HG03469 (cell line): ENCODE results near the gene PODXL2.

Experiments
- ATAC-seq: cut with Tn5 transposase; IDR thresholded peaks from one replicate; pipeline ENCODE4 v1.9.1; 2021; ENCODE audit warnings: mild to moderate bottlenecking, moderate library complexity, moderate number of reproducible peaks; ENCODE audit not compliant: unreplicated experiment

The PODXL2 gene

DNA sequence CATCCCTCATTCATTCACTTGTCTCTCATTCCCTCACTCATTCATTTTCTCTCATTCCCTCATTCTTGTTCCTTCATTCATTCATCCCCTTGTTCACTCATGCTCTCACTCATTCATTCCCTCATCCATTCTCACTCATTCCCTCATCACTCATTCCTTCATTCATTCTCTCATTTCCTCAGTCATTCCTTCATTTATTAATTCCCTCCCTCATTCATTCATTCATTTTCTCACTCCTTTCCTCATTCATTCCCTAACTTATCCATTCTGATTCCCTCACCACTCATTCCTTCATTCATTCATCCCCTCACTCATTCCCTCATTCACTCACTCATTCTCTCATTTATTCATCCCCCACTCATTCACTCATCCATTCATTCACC is 57.5 kb downstream of the PODXL2 start:
- no peak for ATAC-seq

DNA sequence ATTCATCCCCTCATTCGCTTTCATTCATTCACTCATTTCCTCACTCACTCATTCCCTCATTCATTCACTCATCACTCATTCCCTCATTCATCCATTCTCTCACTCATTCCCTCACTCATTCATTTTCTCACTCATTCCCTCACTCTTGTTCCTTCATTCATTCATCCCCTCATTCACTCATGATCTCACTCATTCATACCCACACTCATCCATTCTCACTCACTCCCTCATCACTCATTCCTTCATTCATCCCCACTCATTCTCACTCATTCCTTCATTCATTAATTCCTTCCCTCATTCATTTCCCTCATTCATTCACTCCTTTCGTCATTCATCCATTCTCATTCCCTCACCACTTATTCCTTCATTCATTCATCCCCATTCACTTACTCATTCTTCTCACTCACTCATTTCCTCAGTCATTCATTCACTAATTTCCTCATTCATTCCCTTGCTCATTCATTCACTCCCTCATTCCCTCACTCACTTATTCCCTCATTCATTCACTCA is 58.3 kb downstream of the PODXL2 start:
- no peak for ATAC-seq

DNA sequence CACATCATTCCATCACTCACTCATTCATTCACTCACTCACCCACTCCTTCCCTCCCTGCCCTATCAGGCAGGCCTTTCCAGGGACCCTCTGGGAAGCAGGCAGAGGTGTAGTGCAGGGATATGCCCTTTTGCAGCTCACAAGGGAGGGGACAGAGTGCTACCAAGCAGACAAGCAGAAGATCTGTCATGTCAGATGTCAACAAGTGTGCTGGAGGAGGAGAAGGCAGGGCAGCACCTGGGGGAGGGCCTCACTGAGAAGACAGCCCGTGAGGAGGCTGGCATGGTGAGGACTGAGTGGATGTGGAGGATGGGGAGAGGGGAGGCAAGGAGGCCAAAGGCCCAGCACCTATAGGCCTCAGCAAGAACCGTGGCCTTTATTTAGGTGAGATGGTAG is 59.0 kb downstream of the PODXL2 start:
- no peak for ATAC-seq

DNA sequence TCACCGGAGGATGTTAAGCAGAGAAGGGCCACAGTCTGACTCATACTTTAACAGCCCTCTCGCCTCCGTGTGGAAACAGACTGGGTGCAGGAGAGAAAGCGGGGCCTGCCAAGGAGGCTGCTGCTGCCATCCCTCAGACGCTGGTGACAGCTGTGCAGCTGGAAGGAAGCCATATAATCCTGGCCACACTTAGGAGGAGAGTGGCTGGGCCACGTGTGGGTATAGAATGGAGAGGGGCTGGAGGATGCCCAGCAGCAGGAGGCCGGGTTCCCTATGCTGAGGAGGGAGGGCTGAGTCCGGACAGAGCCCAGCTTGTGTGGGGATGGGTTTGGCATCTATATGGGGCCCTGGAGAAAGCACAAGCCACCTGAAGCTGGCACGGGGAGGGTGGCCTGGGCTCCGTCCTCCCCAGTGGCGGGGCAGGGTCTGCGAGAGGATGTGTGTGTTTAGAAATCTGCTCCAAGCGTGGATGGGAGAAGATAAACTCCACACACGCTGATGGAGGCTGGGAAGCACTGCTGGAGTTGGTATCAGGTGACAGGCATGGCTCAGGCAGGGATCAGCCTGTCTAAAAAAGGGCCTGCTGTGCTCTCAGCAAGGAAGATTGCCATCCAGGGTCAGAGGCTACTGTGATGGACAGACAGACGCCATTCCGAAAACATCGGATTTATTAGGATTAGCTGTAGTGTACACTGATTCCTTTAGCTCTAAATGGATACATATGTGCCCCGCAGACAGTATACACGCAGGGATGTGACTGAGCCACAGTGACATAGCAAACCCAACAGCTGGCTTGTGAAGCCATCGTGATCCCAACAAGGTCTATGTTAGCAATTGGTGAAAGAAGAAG is 59.7 kb downstream of the PODXL2 start:
- ATAC-seq, result no peak

DNA sequence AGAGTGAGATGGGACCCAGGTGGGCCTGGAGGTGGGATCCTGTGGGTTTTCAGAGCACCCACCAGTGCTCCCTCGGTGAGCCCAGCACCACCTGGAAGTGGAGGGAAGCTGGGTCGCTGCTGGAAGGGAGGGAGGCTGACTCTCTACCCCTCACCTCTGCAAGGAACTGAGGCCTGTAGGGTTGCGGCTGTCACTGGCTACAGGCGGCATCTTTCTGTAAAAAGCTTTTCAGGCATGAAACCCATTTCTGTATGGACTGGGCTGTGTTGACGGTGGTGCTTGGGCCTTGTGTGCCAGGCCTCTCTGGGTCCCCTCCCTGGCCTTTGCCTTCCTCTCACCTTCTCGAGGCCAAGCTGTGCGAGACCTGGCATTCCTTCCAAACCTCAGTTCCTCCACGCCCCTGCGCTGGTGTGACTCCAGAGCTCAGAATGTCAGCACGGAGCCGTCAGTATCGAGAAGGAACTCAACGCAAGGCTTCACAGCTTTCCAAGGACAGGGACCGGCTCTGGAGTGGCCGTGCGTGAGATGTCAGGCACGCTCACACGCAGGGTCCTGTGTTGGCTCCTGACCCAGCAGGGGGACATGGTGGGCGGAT is 60.4 kb downstream of the PODXL2 start:
- ATAC-seq, result no peak

DNA sequence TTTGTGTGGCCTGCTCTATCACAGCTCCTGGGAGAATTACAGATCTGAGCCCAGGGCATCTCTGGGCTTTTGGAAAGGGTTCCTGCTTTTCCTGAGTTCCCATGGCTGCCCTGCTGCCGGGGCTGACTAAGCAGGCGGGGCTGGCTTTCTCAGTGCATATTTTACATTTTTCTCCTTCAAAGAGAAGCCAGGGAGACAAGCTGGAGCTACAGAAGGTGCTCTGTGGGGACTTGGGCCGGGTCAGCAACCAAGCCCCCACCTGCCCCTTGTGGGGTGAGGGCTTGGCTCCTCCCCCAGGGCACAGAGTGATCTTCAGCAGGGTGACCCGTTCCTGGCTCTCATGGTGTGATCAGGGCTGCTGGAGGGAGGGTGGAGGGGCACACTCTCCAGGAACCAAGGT is 61.1 kb downstream of the PODXL2 start:
- no peak for ATAC-seq

DNA sequence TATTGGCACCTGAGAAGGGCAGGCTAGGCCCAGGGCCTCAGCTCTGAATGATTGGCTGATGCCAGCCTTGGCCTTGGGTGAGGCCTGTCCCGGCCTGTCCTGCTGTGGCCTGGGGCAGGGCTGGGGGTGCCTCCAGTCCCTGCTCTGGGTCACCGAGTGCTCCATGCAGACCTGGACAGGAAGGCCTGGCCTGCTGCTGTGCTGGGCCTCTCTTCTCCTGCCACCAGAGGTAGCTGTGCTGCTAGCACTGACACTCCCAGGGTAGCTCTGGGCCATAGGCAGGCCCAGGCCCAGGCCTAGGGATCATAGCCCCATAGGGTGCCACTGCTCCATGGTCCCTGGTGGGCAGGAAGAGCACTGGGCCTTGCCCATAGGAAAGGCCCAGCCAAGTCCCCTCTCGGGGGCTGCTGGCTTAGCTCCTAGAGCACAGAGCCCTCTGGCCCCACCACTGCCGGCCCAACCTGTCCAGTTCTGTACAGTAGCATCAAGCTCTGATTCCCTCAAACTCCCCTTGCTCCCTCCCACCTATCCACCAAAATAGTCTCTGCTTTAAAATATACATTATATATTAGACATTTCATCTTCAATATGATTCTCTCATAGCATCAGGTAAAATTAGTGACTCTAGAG is 62.0 kb downstream of the PODXL2 start:
- no peak for ATAC-seq

DNA sequence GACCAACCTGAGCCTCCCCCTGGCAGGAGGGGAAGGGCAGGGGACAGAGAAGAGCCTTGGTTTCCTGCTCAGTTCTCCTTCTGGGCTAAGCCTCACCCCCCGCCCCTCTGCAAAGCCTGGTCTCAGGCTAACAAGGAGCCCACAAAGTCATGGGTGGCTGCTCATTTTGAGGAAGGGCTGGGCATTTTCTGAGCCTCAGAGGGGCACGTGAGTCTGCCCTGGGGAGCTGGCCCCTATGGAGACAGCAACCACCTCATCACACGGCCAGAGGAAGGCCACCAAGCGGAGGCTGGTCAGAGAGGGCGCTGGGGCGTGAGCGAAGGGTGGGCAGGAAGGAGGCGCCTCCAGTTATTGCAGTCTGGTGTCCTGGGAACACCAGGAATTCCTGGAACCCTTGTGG is 62.5 kb downstream of the PODXL2 start:
- no peak for ATAC-seq

DNA sequence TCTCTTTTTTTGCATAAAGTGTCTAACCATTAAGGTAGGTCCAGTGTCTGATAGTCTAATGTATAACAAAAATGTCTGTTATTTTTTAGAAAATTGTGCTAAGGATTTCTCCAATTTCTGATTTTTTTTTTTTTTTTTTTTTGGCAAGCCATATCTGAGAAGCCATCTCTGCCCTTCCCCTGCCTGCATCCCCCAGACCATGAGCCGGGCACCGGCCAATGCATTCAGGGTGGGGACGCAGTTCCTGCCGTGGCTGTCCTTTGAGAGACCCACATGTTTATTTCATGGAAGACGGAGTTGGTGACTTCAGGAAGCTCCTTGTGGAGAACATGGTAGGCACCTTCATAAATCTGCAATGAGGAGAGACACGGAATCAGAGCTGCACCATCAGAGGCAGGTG is 63.0 kb downstream of the PODXL2 start:
- ATAC-seq, result no peak

DNA sequence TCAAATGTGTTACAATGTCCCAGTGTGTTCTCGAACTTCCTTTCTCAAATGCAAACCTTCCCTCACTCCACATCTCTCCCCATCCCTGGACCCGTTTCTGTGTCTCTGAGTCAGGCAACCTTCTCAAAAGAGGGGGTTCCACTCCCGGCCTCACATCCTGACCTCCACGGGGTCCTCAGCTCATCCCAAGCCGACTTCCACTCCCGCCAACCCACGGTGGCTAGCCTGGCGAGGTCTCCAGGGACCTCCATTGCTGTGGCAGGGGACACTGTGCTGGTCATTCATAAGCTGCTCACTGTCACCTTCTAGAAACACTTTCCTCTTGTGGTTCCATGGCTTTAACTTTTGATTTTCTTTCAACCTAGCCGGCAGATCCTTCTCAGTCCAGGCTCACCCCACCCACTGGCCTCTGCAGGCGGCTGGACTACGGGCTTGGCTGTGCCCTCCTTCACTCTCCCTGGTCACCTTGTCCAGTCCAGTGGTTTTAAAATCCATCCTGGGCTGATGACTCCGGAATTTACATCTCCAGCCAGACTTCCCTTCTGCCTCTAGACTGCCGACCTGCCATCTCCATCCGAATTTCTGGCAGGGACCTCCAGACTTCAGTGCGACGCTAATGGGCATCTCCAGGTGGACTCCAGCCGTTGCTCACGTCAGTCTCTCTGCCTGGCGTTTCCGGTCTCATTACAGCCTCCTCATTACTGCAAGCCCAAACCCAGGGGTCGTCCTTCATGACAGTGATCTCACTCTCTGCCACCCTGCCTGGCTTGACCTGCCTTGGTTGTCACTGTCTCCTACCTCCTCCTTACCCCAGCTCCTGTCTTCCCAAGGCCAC is 63.7 kb downstream of the PODXL2 start:
- no peak for ATAC-seq

DNA sequence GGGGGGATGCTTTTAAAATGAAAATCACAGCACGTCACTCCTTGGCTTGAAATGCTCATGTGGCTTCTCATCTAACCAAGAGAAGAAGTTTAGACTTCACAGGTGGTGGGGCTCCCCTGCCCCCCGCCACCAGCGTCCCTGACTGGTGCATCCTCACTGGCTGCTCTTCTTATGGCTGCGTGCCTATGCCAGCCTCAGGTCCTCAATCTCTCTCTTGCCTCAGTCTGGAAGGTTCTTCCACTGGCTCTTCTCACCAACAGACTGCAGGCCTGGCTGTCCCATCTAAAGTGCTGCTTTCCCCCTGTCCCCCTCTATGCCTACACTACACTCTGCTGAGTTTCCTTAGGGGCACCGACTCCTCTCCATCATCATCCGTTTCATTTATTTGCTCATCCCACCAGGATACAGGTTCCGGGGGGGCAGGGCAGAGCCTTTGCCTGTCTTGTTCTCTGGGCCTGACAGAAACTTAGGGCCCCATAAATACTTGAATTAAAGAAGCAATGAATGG is 64.4 kb downstream of the PODXL2 start:
- no peak for ATAC-seq

DNA sequence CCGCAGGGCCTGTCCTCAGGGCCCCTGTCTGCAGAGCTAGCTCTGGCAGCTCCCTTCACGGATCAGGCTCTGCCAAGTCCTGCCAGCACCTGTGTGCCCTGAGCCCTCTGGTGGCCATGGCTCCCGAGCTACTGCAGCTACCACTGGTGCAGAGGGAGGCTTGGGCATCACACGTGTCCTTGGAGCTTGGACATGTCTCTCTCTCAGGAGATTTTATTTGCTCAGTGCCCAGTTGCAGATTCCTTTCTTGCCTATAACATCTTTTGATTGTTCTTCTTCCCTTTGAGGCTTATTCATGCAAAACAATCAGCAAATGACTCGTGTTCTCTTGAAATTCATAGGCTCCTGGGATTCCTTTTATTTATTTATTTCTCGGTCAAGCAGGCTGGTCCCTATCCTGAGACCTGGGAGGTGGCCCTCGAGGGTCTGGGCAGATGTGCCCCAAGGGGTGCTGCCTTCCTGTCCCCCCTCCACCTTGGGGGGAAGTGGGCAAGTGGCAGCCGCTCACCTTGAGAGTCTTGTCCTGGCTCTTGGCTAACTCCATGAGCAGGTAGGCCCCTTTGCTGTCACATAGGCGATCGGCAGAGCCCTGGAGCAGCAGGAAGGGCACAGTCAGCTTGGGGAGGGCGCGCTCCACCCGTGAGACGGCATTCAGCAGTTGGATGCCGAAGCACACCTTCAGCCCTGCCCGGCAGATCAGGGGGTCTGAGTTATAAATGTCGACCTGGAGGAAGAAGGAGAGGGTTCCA is 65.7 kb downstream of the PODXL2 start:
- no peak for ATAC-seq

DNA sequence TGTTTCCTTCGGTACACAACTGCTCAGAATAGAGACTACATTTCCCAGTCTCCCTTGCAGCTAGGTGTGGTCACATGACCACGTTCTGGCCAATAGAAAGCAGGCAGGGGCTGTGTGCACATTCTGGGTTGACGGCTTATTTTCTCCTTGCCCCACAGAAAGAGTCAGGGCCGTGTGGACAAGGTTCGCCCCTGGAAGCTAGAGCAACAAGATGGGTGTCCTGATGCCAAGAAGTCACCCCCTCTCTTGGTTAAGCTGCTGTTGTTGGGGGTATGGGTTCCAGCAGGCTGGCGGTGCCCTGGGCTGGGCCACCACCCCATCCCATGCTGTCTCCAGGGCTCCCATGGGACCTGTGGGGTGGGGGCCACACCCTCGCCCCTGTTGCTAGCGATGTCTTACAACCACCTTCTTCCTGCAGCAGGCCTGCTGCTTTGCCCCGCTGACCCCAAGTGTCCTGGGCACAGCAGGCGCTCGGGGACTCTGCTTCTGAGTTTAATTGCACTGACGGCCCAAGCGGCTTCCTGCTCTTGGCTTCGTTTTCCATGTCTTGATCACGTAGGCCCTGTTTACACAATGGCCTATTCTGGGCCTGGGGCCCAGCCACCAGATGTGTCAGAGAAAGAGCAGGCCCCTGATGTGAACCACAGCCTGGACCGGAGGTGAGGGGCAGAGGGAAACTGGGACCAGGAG is 68.7 kb downstream of the PODXL2 start:
- no peak for ATAC-seq

DNA sequence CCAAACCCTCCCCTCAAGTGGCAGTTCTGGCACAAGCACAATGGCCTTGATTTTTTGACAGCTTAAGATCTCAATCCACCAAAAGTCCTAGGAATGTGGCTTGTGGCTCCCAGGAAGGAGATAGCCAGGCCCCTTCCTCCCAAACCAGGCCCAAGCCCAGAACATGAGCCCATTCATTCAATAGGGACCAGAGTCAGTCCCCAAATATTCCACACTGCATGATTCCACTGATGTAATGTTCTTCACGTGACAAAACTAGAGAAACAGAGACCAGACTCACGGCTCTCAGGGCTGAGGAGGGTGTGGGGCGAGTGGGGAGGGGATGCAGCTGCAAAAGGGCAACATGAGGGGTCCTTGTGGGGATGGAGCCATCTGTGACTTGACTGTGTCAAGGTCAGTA is 69.3 kb downstream of the PODXL2 start:
- ATAC-seq, result no peak

DNA sequence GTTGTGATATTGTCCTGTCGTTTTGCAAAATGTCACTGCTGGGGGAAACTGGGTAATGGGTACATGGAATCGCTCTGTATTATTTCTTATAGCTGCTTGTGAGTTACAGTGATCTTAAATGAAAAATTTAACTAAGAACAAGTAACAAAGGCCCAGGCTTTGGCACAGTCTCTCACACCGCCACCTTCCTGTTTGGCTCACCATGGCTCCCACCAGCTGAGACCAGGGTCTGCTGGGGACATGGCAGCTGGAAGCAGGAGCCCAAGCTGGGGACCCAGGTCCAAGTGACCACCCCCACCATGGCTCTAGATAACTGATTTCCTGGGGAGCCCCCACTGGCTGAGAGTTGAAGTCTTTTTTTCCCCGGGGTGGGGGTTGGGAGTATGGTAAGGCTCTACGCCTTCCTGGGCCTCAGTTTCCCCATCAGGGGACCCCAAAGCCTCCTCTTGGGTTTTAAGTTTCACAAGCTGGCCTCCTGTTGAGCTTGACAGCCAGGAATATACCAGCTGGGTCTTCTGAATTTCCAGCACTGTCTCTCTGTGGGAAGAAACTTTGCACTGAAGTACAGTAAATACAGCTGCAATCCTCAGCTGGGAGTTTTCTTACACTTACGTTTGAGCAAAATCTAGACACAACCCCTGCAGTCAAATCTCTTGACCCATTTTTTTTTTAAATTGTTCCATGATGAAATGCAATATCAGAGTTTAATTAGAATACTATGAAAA is 69.9 kb downstream of the PODXL2 start:
- ATAC-seq, result no peak

DNA sequence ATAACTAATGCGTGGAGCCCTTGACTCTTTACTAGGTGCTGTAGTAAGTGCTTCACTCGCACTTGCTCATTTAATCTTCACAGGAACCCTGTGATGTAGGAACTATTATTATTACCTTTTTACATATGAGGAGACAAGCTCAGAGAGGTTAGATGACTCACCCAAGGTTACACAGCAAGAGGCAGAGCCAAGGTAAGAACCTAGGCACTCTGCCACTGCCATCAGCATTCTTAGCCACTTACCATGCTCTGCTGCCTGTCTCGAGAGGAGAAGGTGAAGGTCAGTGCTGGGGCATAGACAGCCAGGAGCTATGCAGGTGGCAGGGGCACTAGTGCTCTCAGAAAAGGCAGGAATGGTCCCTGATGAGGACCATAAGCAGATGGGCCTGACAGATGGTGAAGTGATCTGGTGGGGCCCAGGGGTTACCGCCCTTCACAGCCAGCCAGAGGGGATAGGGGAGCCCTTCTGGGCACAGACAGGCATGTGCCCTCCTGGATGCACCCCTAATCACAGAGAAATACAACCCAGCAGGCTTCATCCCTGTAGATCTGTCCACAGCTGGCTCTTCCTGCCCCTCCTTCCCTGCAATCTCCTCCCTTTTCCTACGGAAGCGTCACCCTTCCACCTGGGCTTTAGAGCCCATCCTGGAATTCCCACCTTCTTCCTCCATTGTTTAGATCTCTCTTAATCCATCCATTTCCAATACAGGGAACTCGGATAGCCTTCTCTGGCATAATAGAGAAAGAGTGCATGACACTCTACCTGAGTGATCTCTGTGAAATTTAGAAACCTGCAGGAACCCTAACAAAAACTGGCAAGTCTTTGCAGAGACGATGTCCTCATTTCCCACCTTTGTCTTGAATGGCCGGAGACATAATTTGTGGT is 70.7 kb downstream of the PODXL2 start:
- no peak for ATAC-seq

DNA sequence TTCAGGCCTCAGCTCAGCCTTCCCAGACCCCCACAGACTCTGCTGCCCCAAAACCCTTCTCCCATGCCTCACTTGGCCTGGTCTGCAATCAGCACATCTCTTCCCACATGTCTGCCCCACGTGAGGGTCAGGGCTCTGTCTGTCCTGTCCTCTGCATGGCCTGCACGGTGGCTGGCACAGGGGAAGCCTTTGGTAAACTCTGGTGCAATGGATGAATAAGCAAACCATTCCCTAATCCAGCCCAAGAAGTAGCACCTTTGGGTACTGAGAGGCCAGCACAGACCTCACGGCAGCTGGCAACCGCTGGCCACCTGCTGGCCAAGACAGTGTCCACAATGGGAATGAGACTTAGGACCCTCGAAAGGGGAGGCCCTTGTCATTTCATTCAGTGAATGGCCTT is 71.4 kb downstream of the PODXL2 start:
- no peak for ATAC-seq
